H1 (cell line): Measurements from ENCODE around the gene UBXN4. TPM values are rescaled to one million over a fixed set of nuclear protein-coding genes. Genes with fewer than 3 reads are reported as not detected.

Source experiments
- polyA plus RNA-seq, 7 experiments: library from polyadenylated mRNA; depleted of rRNA in 3 of 7; stranded (reverse) in 5 of 7; unstranded in 2 of 7; fragments of >200 nt in 5 of 7; fragments of 200-250 nt in 2 of 7; gene quantifications; 1 replicate in 5 of 7; 2 replicates in 1 of 7; 4 replicates in 1 of 7; pipeline versions ENCODE4 v1.2.1 to v1.2.3, GENCODE V29; 2011 to 2013; ENCODE audit warnings: missing spikeins in 2 of 7, mixed read lengths in 2 of 7
- small RNA-seq: library from polyadenylated mRNA; stranded (forward); fragments of <200 nt; extraction: miRNeasy Mini kit (QIAGEN cat#:217004); gene quantifications from one replicate; pipeline ENCODE3, GENCODE V24; 2013; ENCODE audit not compliant: insufficient read depth
- total RNA-seq: library from RNA; stranded (reverse); fragmentation: NEBNext Ultra II Directional; extraction: Animal tissue kit (Norgen Biotek cat#: 25700); gene quantifications from 2 replicates; pipeline ENCODE4 v1.2.1, GENCODE V29; 2021

Gene UBXN4
- total and polyA plus RNA-seq, 2 of the 8 experiments (the other 6 are each of a cell fraction or from before 2014, with no cell fraction given): 20.1 to 64.2 TPM

Small RNA genes lying within 50 kb of the gene (small RNA-seq; reads per million reads assigned to genes)
- not detected for gene RF00019

Other genes with a start within 250 kb of the UBXN4 start
- gene ZRANB3, start 210.6 kb upstream of the UBXN4 start, total RNA-seq: 17.5 and 19.3 TPM in 2 replicates
- gene ZRANB3, start 210.6 kb upstream of the UBXN4 start, polyA plus RNA-seq (2011; rRNA removed): 2.7 and 4.5 TPM in 2 replicates
- 72.0 and 77.7 TPM in 2 replicates for gene R3HDM1, start 210.4 kb upstream of the UBXN4 start, total RNA-seq
- 103 and 120 TPM in 2 replicates for gene R3HDM1, start 210.4 kb upstream of the UBXN4 start, polyA plus RNA-seq (2011; rRNA removed)
- gene LCT, start 95.3 kb downstream of the UBXN4 start, total RNA-seq: 0.06 and 0.11 TPM in 2 replicates
- 0.03 TPM in 1 of 2 replicates, not detected in the other for gene LCT, start 95.3 kb downstream of the UBXN4 start, polyA plus RNA-seq (2011; rRNA removed)
- gene MCM6, start 134.6 kb downstream of the UBXN4 start, total RNA-seq: 132 and 134 TPM in 2 replicates
- gene MCM6, start 134.6 kb downstream of the UBXN4 start, polyA plus RNA-seq (2011; rRNA removed): 42.3 and 60.2 TPM in 2 replicates
- 85.9 and 86.5 TPM in 2 replicates for gene DARS1, start 243.8 kb downstream of the UBXN4 start, total RNA-seq
- 31.7 and 61.7 TPM in 2 replicates for gene DARS1, start 243.8 kb downstream of the UBXN4 start, polyA plus RNA-seq (2011; rRNA removed)